CD4-positive, alpha-beta T cell (primary cell): ENCODE measurements around the gene SETBP1. TPM values are rescaled to one million over a fixed set of nuclear protein-coding genes. Genes with fewer than 3 reads are reported as not detected.

Experiments
- ATAC-seq: fragments of 200-7000 bp; cut with Tn5 transposase; one replicate; pipeline ENCODE4 v1.10.0; 2022; ENCODE audit warnings: mild to moderate bottlenecking; ENCODE audit not compliant: poor library complexity
- CTCF ChIA-PET: fragments of 350-600 bp; sonication (Branson Sonifier 250); formaldehyde crosslinking; loops from one replicate; lab custom pipeline; 2021; ENCODE audit warnings: antibody characterized with exemption, inconsistent platforms; lab: Charles Lee
- POLR2A ChIA-PET: fragments of 350-600 bp; sonication (Branson Sonifier 250); formaldehyde crosslinking; loops from one replicate; lab custom pipeline; 2021; ENCODE audit warnings: antibody characterized with exemption, inconsistent platforms; lab: Charles Lee
- DNase-seq, 14 experiments: peaks; one replicate each; pipeline ENCODE4 v3.0.0-alpha.2; 2013 to 2020; ENCODE audit warnings: mixed read lengths in 2 of 14
- H3K27ac ChIP-seq, 2 donors: one replicate each; pipeline versions ENCODE4 v1.5.1 to v1.7.0; 2013; ENCODE audit warnings: low read length in 2 of 2, low read depth in 1 of 2, mild to moderate bottlenecking in 1 of 2
- H3K27me3 ChIP-seq, 2 experiments: 1 replicate in 1 of 2; 2 replicates in 1 of 2; pipeline versions ENCODE4 v1.6.1 to v1.7.0; 2013; ENCODE audit warnings: low read length in 2 of 2, control low read depth in 1 of 2, mild to moderate bottlenecking in 1 of 2, moderate library complexity in 1 of 2; ENCODE audit not compliant: insufficient read depth in 2 of 2, control insufficient read depth in 1 of 2
- H3K36me3 ChIP-seq: one replicate; pipeline ENCODE4 v1.6.1; 2013; ENCODE audit warnings: low read length, control low read depth; ENCODE audit not compliant: insufficient read depth
- H3K4me1 ChIP-seq: one replicate; pipeline ENCODE4 v1.6.1; 2013; ENCODE audit warnings: low read length, control low read depth; ENCODE audit not compliant: insufficient read depth
- H3K4me3 ChIP-seq: one replicate; pipeline ENCODE4 v1.5.1; 2013; ENCODE audit warnings: mild to moderate bottlenecking, low read length, moderate library complexity
- H3K9me3 ChIP-seq, 2 experiments: 1 replicate in 1 of 2; 2 replicates in 1 of 2; pipeline versions ENCODE4 v1.6.1 to v1.7.0; 2013; ENCODE audit warnings: low read length in 2 of 2, mild to moderate bottlenecking in 2 of 2, control low read depth in 1 of 2, moderate library complexity in 1 of 2; ENCODE audit not compliant: control insufficient read depth in 1 of 2, insufficient read depth in 1 of 2
- H3K27ac Mint-ChIP-seq: one replicate; pipeline ENCODE4 v1.8.0; 2020; ENCODE audit warnings: mixed read lengths
- H3K27me3 Mint-ChIP-seq: one replicate; pipeline ENCODE4 v1.8.0; 2021; ENCODE audit warnings: mixed read lengths
- H3K36me3 Mint-ChIP-seq: one replicate; pipeline ENCODE4 v1.8.0; 2021; ENCODE audit warnings: low read depth, mixed read lengths
- H3K4me1 Mint-ChIP-seq: one replicate; pipeline ENCODE4 v1.8.0; 2021; ENCODE audit warnings: low read depth, mixed read lengths
- H3K4me3 Mint-ChIP-seq: one replicate; pipeline ENCODE4 v1.8.0; 2020; ENCODE audit warnings: mild to moderate bottlenecking, mixed read lengths
- H3K9me3 Mint-ChIP-seq: one replicate; pipeline ENCODE4 v1.8.0; 2020; ENCODE audit warnings: mixed read lengths
- CTCF ChIP-seq: fragments of 200-600 bp; IDR thresholded peaks from one replicate; pipeline ENCODE4 v1.8.0; 2022; ENCODE audit warnings: antibody characterized with exemption, mild to moderate bottlenecking
- intact Hi-C, 2 experiments: fragments of 100-400 bp; cut with DNase I in 1 of 2; cut with micrococcal nuclease in 1 of 2; formaldehyde crosslinking; loops; one replicate each; pipeline versions ENCODE4 v1.15.1 to v1.9.0; 2023 to 2025; cut with DNase I, micrococcal nuclease
- total RNA-seq, 174 experiments: library from RNA in 2 of 174; stranded (reverse) in 2 of 174; gene quantifications; one replicate each; pipeline ENCODE4 v1.2.3 and lab custom pipeline; 2021 to 2026

SETBP1 gene
- total RNA-seq, 2 experiments from 2014 or later: 0.25 to 0.41 TPM

GRCh38 chr18:44904768-44905167 lies 224.1 kb downstream of the SETBP1 start:
- no peaks in the 10 kb centered on the region for H3K27me3 ChIP-seq
- no peak overlapping the region for H3K4me3 ChIP-seq
- H3K4me1 Mint-ChIP-seq: peaks cover 7% of the 10 kb centered on the region
- ATAC-seq (no peak), DNase-seq (no peak)
- intact Hi-C loops: no loop called here
- no peaks in the 10 kb centered on the region for H3K36me3 ChIP-seq
- no peak overlapping the region for H3K27ac ChIP-seq
- CTCF ChIA-PET: no interaction called here
- POLR2A ChIA-PET: no interaction called here
- H3K36me3 Mint-ChIP-seq: no peaks in the 10 kb centered on the region
- H3K9me3 ChIP-seq: no peaks in the 10 kb centered on the region
- no peak overlapping the region for H3K4me3 Mint-ChIP-seq
- H3K27me3 Mint-ChIP-seq: no peaks in the 10 kb centered on the region
- H3K9me3 Mint-ChIP-seq: no peaks in the 10 kb centered on the region
- TF ChIP-seq CTCF: no peak
- H3K27ac Mint-ChIP-seq: no peak overlapping the region
- no peaks in the 10 kb centered on the region for H3K4me1 ChIP-seq

GRCh38 chr18:44909191-44909719 lies 228.6 kb downstream of the SETBP1 start:
- Mint-ChIP-seq H3K27me3 (peaks cover 15% of the 10 kb centered on the region), H3K4me1 (peaks cover 7% of the 10 kb centered on the region), H3K27ac (no peak overlapping the region), H3K36me3 (no peaks in the 10 kb centered on the region), H3K4me3 (no peak overlapping the region), H3K9me3 (no peaks in the 10 kb centered on the region)
- TF ChIP-seq CTCF: no peak
- ATAC-seq (no peak), DNase-seq (no peak)
- H3K9me3 ChIP-seq: no peaks in the 10 kb centered on the region
- intact Hi-C loops: no loop called here
- no peaks in the 10 kb centered on the region for H3K36me3 ChIP-seq
- H3K27ac ChIP-seq: no peak overlapping the region
- ChIA-PET POLR2A (no interaction called here), CTCF (interaction anchor here (1.2 kb wide), 1 partner anchor 13 kb away, joined by 3 read pairs; no protein-coding TSS in a partner anchor)
- no peak overlapping the region for H3K4me3 ChIP-seq
- H3K4me1 ChIP-seq: no peaks in the 10 kb centered on the region
- H3K27me3 ChIP-seq: no peaks in the 10 kb centered on the region

GRCh38 chr18:44911260-44911659 lies 230.6 kb downstream of the SETBP1 start:
- no peaks in the 10 kb centered on the region for H3K36me3 ChIP-seq
- no peaks in the 10 kb centered on the region for H3K9me3 Mint-ChIP-seq
- H3K27ac ChIP-seq: no peak overlapping the region
- H3K27me3 Mint-ChIP-seq: peaks cover 18% of the 10 kb centered on the region
- CTCF ChIA-PET: no interaction called here
- H3K9me3 ChIP-seq: no peaks in the 10 kb centered on the region
- H3K4me1 Mint-ChIP-seq: peaks cover 7% of the 10 kb centered on the region
- no peak overlapping the region for H3K4me3 ChIP-seq
- DNase-seq (no peak), ATAC-seq (no peak)
- no peaks in the 10 kb centered on the region for H3K4me1 ChIP-seq
- POLR2A ChIA-PET: no interaction called here
- H3K27me3 ChIP-seq: no peaks in the 10 kb centered on the region
- intact Hi-C loops: no loop called here
- H3K36me3 Mint-ChIP-seq: no peaks in the 10 kb centered on the region
- TF ChIP-seq CTCF: no peak
- H3K27ac Mint-ChIP-seq: no peak overlapping the region
- H3K4me3 Mint-ChIP-seq: no peak overlapping the region
